Neuron (in vitro differentiated cells): ENCODE data around the gene RAB29.

Source experiments
- H2AFZ ChIP-seq: one replicate; pipeline ENCODE4 v1.6.1; 2013; ENCODE audit warnings: low read depth, mild to moderate bottlenecking, inconsistent platforms, low read length, moderate library complexity
- H3K27me3 ChIP-seq: one replicate; pipeline ENCODE4 v1.6.1; 2013; ENCODE audit warnings: low read length; ENCODE audit not compliant: insufficient read depth
- H3K36me3 ChIP-seq: one replicate; pipeline ENCODE4 v1.6.1; 2013; ENCODE audit warnings: low read length; ENCODE audit not compliant: insufficient read depth
- H3K4me1 ChIP-seq: one replicate; pipeline ENCODE4 v1.6.1; 2013; ENCODE audit warnings: low read length; ENCODE audit not compliant: insufficient read depth
- H3K4me3 ChIP-seq: 2 replicates; pipeline ENCODE4 v1.5.1; 2013; ENCODE audit warnings: mild to moderate bottlenecking, low read length, moderate library complexity
- H3K9me3 ChIP-seq: one replicate; pipeline ENCODE4 v1.6.1; 2013; ENCODE audit warnings: low read length

RAB29 gene

DNA sequence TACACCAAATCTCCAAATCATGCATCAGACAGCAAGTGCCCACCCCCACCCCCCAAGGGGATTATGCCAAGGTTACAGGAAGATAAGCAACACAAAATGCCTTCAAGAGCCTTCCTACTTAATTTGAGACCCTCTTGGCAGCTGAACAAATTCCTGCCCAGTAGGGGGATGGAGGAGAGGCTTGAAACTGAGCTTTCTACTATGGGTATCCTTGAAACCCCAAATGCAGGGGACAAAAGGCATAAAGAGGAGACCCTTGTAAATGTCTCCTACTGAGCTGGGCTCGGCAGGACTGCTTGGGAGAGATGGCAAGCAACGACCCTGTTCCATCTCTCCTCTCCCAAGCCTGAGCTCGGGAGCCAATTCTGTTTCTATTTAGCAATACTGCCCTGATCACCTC lies 34.2 kb upstream of the RAB29 start:
- no peaks in the 10 kb centered on the region for H3K27me3 ChIP-seq
- H3K4me1 ChIP-seq = peaks cover 25% of the 10 kb centered on the region
- H3K4me3 ChIP-seq = no peak overlapping the region
- no peak overlapping the region for H2AFZ ChIP-seq
- H3K36me3 ChIP-seq = peaks cover 16% of the 10 kb centered on the region
- H3K9me3 ChIP-seq = no peaks in the 10 kb centered on the region

DNA sequence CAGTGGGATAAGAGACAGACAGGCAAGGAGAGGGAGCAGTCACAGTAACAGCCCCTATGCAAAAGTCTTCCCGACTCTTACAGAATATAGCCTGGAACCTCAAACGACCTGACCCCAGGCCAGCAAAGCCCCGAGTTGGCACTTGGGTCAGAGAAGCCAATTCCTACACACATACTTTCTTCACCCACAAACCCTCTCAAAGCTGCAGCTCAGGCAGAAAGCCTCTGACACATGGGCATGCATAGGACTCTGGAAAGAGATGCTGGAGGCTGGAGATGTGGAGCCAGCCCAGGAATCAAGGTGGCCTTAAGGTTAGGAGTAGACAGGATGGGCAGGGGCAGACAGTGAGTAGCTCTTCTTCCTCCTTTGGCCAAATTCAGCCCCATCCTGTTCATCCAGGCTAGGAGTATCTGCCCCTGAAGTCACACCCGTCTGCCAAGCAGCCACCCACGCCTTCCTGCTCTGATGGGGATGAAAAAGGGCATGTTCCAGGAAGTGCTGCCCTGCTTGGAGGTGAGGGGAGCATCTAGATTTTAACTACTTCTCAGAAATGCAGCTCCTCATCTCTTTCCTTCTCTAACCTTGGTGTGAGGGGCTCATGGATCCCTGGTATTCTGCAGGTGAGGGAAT lies 29.9 kb upstream of the RAB29 start:
- Histone ChIP-seq H3K4me1 (no peaks in the 10 kb centered on the region), H2AFZ (no peak overlapping the region), H3K4me3 (no peak overlapping the region), H3K9me3 (no peaks in the 10 kb centered on the region), H3K36me3 (peaks cover 14% of the 10 kb centered on the region), H3K27me3 (no peaks in the 10 kb centered on the region)

GRCh38 chr1:205804605-205805004 lies 29.3 kb upstream of the RAB29 start:
- peaks cover 11% of the 10 kb centered on the region for H3K36me3 ChIP-seq
- no peaks in the 10 kb centered on the region for H3K9me3 ChIP-seq
- H3K4me1 ChIP-seq = no peaks in the 10 kb centered on the region
- no peak overlapping the region for H2AFZ ChIP-seq
- H3K27me3 ChIP-seq = no peaks in the 10 kb centered on the region
- no peak overlapping the region for H3K4me3 ChIP-seq

DNA sequence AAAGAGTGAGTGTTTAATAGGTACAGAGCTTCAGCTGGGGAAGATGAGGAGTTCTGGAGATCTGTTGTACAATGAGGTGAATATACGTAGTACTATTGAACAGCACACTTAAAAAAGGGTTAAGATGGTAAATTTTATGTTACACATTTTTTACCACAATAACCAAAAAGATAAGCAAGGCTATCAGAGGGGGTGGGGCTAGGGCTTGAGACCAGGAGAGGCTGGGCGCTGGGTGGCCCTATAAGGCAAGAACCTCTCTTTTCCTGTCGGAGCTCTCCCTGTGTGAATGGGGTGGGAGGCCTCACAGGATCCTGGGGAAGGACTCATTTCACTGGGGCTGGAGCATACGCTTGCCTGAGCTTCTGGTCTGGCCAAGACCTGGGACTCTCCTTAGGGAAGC lies 28.7 kb upstream of the RAB29 start:
- no peaks in the 10 kb centered on the region for H3K27me3 ChIP-seq
- H3K4me1 ChIP-seq = no peaks in the 10 kb centered on the region
- no peaks in the 10 kb centered on the region for H3K9me3 ChIP-seq
- H2AFZ ChIP-seq = no peak overlapping the region
- H3K4me3 ChIP-seq = no peak overlapping the region
- peaks cover 13% of the 10 kb centered on the region for H3K36me3 ChIP-seq

- H3K4me3 ChIP-seq = no peak overlapping the region
- no peaks in the 10 kb centered on the region for H3K4me1 ChIP-seq
- H3K27me3 ChIP-seq = no peaks in the 10 kb centered on the region
- H3K9me3 ChIP-seq = no peaks in the 10 kb centered on the region
- peaks cover 27% of the 10 kb centered on the region for H3K36me3 ChIP-seq
- H2AFZ ChIP-seq = no peak overlapping the region
Measured at GRCh38 chr1:205802060-205802459, 26.8 kb upstream of the RAB29 start.

- H3K9me3 ChIP-seq = no peaks in the 10 kb centered on the region
- H3K4me1 ChIP-seq = no peaks in the 10 kb centered on the region
- H3K27me3 ChIP-seq = no peaks in the 10 kb centered on the region
- H3K4me3 ChIP-seq = no peak overlapping the region
- no peak overlapping the region for H2AFZ ChIP-seq
- peaks cover 35% of the 10 kb centered on the region for H3K36me3 ChIP-seq
Measured at GRCh38 chr1:205800981-205801703, 25.9 kb upstream of the RAB29 start.

DNA sequence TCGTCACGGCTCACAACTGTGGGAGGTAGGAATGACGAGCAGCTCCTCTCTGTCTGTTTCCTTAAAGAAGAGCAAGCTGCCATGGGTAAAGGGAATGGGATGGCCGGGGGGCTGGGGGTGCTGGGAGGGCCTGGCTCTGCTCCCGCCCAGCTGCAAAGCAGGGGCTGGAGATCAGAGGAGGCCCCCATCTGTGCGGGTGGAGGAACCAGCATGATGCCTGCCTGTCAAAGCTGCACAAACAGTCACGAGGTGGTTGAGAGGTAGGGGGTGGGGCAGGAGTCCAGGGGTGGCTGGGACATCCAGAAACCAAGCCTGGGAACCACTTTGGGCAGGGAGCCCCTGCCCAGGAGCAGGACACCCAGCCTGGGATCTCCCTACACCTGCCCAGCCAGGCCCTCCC lies 25.1 kb upstream of the RAB29 start:
- peaks cover 41% of the 10 kb centered on the region for H3K36me3 ChIP-seq
- no peak overlapping the region for H3K4me3 ChIP-seq
- H2AFZ ChIP-seq = no peak overlapping the region
- H3K9me3 ChIP-seq = no peaks in the 10 kb centered on the region
- H3K27me3 ChIP-seq = no peaks in the 10 kb centered on the region
- H3K4me1 ChIP-seq = no peaks in the 10 kb centered on the region

DNA sequence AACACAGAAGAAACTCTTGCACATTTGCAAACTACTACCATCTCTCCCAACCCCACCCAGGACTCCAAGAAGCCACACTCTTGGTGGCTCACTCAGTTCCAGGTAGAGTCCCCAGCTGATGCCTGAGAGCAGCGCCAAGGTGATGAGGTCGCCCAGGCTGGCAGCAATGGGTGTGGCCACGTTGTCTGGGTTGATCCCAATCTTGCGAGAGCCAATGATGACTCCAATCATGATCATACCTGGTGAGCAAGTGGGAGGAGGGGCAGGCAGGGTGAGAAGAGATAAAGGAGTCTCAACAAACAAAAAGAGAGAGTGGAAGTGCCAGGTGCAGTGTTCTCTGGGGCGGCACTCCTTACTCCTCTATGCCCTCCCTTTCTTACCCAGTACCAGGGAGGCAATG lies 23.3 kb upstream of the RAB29 start:
- no peaks in the 10 kb centered on the region for H3K4me1 ChIP-seq
- no peaks in the 10 kb centered on the region for H3K9me3 ChIP-seq
- H2AFZ ChIP-seq = no peak overlapping the region
- H3K36me3 ChIP-seq = peaks cover 52% of the 10 kb centered on the region
- H3K4me3 ChIP-seq = no peak overlapping the region
- no peaks in the 10 kb centered on the region for H3K27me3 ChIP-seq

DNA sequence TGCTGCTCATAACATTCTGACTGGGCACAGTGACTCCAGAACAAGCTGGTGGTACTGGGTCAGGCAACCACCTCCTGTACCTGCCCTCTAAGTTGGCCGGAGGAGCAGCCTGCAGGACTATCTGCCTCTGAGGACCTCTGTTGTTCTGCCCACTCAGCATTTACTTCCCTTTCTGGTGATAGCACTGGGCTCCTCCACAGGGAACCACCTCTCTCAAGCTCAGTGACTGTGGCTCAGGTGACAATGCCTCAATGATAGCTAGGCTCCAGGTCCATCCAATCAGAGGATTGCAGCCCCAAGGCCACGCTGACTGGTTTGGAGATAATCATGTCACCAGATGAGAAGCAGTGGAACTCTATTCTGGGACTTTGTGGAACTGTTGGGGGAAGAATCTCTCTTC lies 21.9 kb upstream of the RAB29 start:
- Histone ChIP-seq H3K9me3 (no peaks in the 10 kb centered on the region), H3K36me3 (peaks cover 60% of the 10 kb centered on the region), H3K4me3 (no peak overlapping the region), H2AFZ (no peak overlapping the region), H3K27me3 (no peaks in the 10 kb centered on the region), H3K4me1 (no peaks in the 10 kb centered on the region)

DNA sequence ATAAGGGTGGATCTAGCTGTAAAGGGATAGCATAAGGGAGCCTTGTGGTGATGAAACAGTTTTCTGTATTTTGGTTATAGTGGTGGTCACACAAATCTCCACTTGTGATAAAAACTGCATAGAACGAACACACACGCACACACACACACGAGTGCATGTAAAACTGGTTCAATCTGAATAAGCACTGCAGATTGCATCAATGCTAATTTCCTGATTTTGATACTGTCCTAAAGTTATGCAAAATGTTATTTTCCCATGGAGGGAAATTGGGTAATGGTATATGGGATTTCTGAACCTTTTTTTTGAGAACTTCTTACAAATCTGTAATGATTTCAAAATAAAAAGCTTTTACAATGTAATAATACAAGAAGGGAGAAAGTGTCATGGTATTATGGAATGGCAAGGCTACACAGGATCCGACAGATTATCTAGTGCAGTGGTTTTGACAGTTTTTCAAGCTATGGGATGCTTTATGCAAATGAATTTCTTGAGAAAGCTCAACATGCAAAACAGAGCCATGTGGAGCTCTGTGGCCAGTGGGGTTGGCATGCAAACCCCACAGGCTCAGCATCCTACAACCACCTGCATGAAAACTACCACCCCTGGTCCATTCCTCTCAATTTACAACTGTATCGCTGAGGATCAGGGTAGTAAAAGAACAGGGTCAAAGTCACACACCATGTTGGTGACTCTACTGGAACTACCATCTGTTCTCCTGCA lies 18.9 kb upstream of the RAB29 start:
- no peaks in the 10 kb centered on the region for H3K4me1 ChIP-seq
- no peaks in the 10 kb centered on the region for H3K27me3 ChIP-seq
- H3K36me3 ChIP-seq = peaks cover 56% of the 10 kb centered on the region
- H3K4me3 ChIP-seq = no peak overlapping the region
- no peak overlapping the region for H2AFZ ChIP-seq
- no peaks in the 10 kb centered on the region for H3K9me3 ChIP-seq

GRCh38 chr1:205792961-205793673 lies 17.8 kb upstream of the RAB29 start:
- H3K36me3 ChIP-seq = peaks cover 46% of the 10 kb centered on the region
- H3K9me3 ChIP-seq = no peaks in the 10 kb centered on the region

GRCh38 chr1:205792481-205792881 lies 17.2 kb upstream of the RAB29 start:
- Histone ChIP-seq H3K9me3 (no peaks in the 10 kb centered on the region), H3K4me1 (no peaks in the 10 kb centered on the region), H3K4me3 (no peak overlapping the region), H2AFZ (no peak overlapping the region), H3K36me3 (peaks cover 39% of the 10 kb centered on the region), H3K27me3 (no peaks in the 10 kb centered on the region)

More at GRCh38 chr1:205792961-205793673, 17.8 kb upstream of the RAB29 start:
- Histone ChIP-seq H2AFZ (no peak overlapping the region), H3K27me3 (no peaks in the 10 kb centered on the region), H3K4me3 (no peak overlapping the region), H3K4me1 (no peaks in the 10 kb centered on the region)
